HCT116 (cell line): ENCODE data around the gene DHPS.

ENCODE experiments used
- ATF3 ChIP-seq: IDR thresholded peaks from 2 replicates; pipeline ENCODE4 v1.6.1; 2012
- CEBPB ChIP-seq: IDR thresholded peaks from 2 replicates; pipeline ENCODE4 v1.6.1; 2012; ENCODE audit warnings: low read depth
- CTCF ChIP-seq, 3 experiments: fragments of 200-600 bp in 1 of 3; sonication (generic) in 1 of 3; IDR thresholded peaks in 2 of 3; conservative IDR thresholded peaks in 1 of 3; 2 replicates each; pipeline ENCODE4 v1.5.1; 2012 to 2017; ENCODE audit warnings: low read depth in 2 of 3, low read length in 2 of 3, antibody characterized with exemption in 1 of 3, borderline replicate concordance in 1 of 3, control low read depth in 1 of 3, mild to moderate bottlenecking in 1 of 3, mixed read lengths in 1 of 3, mixed run types in 1 of 3, moderate library complexity in 1 of 3; ENCODE audit not compliant: insufficient read depth in 1 of 3
- EZH2 ChIP-seq: fragments of 200-600 bp; sonication (generic); IDR thresholded peaks from 2 replicates; pipeline ENCODE4 v1.6.1; 2017; ENCODE audit warnings: antibody characterized with exemption, mixed run types
- EZH2phosphoT487 ChIP-seq: fragments of 200-600 bp; IDR thresholded peaks from 2 replicates; pipeline ENCODE4 v1.6.1; 2018; ENCODE audit warnings: antibody characterized with exemption, borderline replicate concordance
- POLR2A ChIP-seq: IDR thresholded peaks from 2 replicates; pipeline ENCODE4 v1.7.0; 2011; ENCODE audit warnings: borderline replicate concordance; ENCODE audit not compliant: insufficient read depth, insufficient read length; ENCODE audit errors: extremely low read depth
- POLR2AphosphoS5 ChIP-seq: IDR thresholded peaks from 2 replicates; pipeline ENCODE4 v1.6.1; 2011; ENCODE audit warnings: mild to moderate bottlenecking, low read depth, low read length, moderate library complexity
- RAD21 ChIP-seq: IDR thresholded peaks from 2 replicates; pipeline ENCODE4 v1.6.1; 2012; ENCODE audit warnings: low read depth, mild to moderate bottlenecking
- REST ChIP-seq: IDR thresholded peaks from 2 replicates; pipeline ENCODE4 v1.6.1; 2012; ENCODE audit warnings: low read depth
- SIN3A ChIP-seq: IDR thresholded peaks from 2 replicates; pipeline ENCODE4 v1.6.1; 2012; ENCODE audit warnings: low read depth
- SP1 ChIP-seq: IDR thresholded peaks from 2 replicates; pipeline ENCODE4 v1.6.1; 2012; ENCODE audit warnings: low read depth
- ZFX ChIP-seq: fragments of 450-650 bp; IDR thresholded peaks from 2 replicates; pipeline ENCODE4 v1.6.1; 2017

GRCh38 chr19:12696366-12697335, 15.0 kb upstream of the DHPS start, which contains the start of gene FBXW9:
- no peak for TF ChIP-seq CTCF (IDR thresholded peaks at IDR 0.05 in 2 of 3, conservative IDR thresholded peaks at IDR 0.05 in 1 of 3; ENCODE audit: borderline replicate concordance in 1 of 3, insufficient read depth in 1 of 3, low read depth in 2 of 3, low read length in 2 of 3)
- no peak for TF ChIP-seq CEBPB
- TF ChIP-seq EZH2phosphoT487 = no peak
- no peak for TF ChIP-seq RAD21
- peak; percentile 58; the same call in 1 of the 2 replicates for TF ChIP-seq ZFX
- no peak for TF ChIP-seq EZH2
- TF ChIP-seq REST = no peak
- TF ChIP-seq ATF3 = no peak
- peak; percentile 71 for TF ChIP-seq POLR2A
- TF ChIP-seq POLR2AphosphoS5 = peak; percentile 92
- TF ChIP-seq SP1 = no peak
- peak; percentile 97 for TF ChIP-seq SIN3A
